CD4-positive, alpha-beta T cell treated with Interferon gamma for 1 hour (primary cell): ENCODE data around the gene MARCHF9.
A peak's percentile ranks its signal among the peaks of the same experiment; 100 is the strongest.
"Not testable (repeated sequence)": the region's sequence is repeated elsewhere in the genome, so short reads cannot be mapped to it uniquely, and the experiment has no call there.

ENCODE experiments used
- DNase-seq: peaks from one replicate; pipeline ENCODE4 v3.0.0-alpha.2; 2020

The MARCHF9 gene, protein sequence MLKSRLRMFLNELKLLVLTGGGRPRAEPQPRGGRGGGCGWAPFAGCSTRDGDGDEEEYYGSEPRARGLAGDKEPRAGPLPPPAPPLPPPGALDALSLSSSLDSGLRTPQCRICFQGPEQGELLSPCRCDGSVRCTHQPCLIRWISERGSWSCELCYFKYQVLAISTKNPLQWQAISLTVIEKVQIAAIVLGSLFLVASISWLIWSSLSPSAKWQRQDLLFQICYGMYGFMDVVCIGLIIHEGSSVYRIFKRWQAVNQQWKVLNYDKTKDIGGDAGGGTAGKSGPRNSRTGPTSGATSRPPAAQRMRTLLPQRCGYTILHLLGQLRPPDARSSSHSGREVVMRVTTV

DNA sequence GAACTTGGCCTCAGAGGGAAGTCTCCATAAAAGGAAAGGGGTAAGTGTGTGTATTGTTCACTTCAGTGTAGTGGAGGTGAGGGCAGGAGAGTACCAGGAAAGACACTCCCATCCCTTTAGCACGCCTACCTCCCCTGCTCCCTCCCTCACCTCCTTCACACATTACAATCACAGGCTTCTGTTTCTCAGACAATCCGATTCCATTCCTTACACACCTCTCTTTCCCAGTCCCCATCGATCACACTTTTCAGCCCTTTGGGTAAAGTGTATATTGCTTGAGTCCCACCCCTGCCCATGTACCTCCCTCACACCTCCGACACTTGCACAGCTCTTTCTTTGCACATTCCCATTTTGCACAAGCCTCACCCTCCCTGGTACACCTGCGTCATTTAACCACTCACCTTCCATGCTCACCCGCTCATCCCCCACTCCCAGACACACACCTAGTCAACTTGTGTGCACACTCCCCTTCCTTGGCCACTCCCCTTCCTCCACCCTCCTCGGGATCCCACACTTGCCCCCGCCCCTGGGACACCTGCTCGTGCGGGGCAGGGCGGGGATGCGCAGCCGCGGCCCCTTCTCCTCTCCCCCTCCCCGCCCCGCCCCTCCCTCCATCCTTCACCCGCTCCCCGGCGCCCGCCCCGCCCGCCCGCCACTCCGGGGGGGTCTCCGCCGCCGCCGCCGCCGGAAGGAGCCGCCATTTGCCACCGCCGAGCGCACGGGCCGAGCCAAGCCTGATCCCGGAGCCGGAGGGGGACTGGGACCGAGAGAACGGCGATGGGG is at the start of gene MARCHF9:
MARCHF9 (plus strand) TSS at position 693 of the 783 bp plus-strand sequence. CDS start 426 bp downstream, outside the sequence.
- DNase-seq, result peak; percentile 91

DNA sequence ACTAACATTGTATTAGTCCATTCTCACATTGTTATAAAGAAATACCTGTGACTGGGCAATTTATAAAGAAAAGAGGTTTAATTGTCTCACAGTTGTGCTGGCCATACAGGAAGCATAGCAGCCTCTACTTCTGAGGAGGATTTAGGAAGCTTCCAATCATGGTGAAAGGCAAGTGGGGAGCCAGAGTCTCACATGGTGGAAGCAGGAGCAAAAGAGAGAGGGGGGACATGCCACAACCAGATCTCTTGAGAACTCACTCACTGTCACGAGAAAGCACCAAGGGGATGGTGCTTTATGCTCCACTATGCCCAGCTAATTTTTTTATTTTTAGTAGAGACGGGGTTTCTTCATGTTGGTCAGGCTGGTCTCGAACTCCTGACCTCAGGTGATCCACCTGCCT is 47.7 kb upstream of the MARCHF9 start:
- no peak for DNase-seq

DNA sequence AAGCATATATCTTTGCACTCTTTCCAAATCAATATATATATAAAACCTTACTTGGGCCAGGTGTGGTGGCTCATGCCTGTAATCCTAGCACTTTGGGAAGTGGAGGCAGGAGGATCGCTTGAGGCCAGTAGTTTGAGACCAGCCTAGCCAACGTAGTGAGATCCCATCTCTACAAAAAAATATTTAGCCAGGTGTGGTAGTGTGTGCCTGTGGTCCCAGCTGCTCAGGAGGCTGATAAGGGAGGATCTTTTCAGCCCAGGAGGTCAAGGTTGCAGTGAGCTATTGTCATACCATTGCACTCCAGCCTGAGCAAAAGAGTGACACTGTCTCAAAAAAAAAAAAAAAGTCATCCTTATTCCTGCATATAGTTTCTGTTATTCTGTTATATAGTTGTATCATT is 46.6 kb upstream of the MARCHF9 start:
- DNase-seq, result no peak

DNA sequence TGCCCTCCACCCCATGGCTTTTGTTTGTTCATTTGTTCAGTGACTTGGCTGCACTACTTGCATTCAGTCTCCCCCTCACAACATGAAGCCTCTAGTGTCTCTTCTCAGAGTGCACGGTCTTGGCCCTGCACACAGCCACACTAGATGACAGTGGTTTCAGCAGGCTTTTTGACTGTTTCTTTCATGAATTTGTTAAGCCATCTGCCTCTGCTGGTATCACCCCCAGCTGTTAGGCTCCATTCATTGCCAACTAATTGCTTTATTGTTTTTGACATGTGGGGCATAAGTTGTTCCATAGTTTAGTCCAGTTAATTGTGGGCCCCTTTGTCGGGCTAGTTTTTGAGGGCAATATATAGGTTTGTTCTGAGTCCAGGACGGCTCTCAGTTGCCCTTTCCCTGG is 42.2 kb upstream of the MARCHF9 start:
- no peak for DNase-seq

DNA sequence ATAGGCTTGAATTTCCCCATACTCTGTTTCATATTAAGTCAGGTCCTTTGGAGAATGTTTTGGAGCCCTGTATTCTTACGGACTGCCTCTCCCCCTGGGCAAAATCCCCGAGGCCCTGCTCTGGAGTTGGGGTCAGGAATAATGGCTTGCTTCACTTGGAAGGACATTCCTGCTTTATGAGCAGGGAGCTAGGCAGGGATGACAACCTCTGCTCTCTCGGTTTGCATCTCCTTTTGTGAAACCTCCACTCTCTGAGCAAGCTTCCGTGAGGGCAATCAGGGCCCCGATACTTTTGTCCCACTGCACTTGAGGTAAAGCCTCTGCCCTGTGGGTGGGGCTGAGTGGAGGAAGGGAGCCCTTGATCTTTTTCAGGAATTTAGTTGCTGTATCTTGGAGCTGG is 41.7 kb upstream of the MARCHF9 start:
- DNase-seq, result no peak

DNA sequence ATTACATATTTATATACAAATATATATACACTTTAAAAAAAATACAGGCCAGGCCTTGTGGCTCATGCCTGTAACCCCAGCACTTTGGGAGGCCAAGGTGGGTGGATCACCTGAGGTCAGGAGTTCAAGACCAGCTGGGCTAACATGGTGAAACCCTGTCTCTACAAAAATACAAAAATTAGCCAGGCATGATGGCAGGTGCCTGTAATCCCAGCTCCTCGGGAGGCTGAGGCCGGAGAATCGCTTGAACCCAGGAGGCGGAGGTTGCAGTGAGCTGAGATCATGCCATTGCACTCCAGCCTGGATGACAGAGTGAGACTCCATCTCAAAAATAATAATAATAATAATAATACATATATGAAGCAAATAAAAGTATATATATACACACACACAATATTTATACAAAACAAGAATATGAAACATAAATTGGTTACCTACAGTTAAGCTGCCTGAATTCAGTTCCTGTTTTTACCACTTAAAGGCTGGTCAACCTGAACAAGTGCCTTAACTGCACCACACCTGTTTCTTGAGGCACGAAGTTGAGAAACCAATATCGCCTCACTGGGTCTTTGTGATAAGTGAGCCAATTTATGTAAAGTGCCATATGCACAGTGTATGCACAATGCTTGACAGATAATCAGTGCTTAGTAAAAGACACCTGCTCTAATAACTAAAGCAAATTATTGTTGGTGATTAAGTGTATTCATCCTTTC is 39.7 kb upstream of the MARCHF9 start:
- not testable (repeated sequence) for DNase-seq

DNA sequence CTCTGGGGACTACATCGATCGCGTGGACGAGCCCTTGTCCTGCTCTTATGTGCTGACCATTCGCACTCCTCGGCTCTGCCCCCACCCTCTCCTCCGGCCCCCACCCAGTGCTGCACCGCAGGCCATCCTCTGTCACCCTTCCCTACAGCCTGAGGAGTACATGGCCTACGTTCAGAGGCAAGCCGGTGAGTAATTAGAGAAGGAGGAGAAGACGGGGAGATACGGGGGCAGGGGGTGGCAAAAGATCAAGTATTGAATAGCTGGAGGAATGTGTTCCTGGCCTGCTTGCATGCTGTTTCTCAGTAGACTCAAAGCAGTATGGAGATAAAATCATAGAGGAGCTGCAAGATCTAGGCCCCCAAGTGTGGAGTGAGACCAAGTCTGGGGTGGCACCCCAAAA is 39.1 kb upstream of the MARCHF9 start:
- no peak for DNase-seq

DNA sequence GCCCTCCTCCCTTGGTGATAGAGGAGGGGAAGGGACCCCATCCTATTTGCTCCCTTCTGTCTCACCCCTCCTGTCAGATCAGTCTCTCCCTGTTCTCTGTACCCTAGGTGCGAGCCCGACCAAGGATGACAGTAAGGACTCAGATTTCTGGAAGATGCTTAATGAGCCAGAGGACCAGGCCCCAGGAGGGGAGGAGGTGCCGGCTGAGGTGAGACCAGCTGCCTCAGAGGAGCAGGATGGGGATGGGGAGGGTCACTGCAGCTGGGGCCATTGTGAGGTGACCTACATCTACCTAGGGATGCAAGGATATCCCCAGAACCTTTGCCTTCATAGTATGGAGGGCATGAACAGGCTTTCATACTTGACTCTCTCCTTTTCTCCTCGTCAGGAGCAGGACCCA is 38.6 kb upstream of the MARCHF9 start:
- no peak for DNase-seq

DNA sequence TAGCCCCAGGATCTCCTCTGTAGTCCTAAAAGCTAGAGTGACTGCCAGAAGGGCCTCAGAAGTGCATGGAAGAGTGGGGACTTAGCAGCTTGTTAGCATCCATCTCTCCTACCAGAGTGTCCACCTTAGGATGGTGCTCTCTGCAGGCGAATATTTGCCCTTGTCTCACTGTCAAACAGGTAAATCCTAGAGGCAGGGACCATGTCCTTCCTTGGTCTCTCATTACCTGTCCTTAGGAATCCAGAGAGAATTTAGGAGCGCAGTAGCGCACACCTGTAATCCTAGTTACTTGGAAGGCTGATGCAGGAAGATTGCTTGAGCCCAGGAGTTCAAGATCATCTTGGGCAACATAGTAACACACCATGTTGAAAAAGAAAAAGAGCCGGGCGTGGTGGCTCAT is 37.8 kb upstream of the MARCHF9 start:
- DNase-seq, result no peak

DNA sequence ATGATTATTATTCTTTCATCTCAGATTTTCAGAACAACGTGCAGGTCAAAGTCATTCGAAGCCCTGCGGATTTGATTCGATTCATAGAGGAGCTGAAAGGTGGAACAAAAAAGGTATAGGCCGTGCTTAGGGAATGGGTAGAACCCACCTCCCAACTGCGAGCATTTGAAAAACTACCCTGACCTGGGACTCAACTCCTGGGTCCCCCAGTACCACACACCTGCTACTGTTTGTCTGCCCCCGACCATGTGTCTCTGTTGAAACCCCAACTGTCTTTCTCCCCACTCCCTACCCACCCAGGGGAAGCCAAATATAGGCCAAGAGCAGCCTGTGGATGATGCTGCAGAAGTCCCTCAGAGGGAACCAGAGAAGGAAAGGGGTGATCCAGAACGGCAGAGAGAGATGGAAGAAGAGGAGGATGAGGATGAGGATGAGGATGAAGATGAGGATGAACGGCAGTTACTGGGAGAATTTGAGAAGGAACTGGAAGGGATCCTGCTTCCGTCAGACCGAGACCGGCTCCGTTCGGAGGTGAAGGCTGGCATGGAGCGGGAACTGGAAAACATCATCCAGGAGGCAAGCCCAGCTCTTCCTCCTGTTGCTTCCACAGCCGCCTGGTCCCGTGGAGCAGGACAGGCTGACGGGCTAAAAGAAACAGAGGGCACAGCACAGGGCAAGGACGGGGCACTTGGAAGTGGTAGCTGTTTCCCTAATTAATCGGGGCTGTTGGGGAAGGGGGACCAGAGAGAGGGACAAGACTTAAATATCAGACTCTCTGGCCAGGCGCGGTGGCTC is 36.9 kb upstream of the MARCHF9 start:
- no peak for DNase-seq

DNA sequence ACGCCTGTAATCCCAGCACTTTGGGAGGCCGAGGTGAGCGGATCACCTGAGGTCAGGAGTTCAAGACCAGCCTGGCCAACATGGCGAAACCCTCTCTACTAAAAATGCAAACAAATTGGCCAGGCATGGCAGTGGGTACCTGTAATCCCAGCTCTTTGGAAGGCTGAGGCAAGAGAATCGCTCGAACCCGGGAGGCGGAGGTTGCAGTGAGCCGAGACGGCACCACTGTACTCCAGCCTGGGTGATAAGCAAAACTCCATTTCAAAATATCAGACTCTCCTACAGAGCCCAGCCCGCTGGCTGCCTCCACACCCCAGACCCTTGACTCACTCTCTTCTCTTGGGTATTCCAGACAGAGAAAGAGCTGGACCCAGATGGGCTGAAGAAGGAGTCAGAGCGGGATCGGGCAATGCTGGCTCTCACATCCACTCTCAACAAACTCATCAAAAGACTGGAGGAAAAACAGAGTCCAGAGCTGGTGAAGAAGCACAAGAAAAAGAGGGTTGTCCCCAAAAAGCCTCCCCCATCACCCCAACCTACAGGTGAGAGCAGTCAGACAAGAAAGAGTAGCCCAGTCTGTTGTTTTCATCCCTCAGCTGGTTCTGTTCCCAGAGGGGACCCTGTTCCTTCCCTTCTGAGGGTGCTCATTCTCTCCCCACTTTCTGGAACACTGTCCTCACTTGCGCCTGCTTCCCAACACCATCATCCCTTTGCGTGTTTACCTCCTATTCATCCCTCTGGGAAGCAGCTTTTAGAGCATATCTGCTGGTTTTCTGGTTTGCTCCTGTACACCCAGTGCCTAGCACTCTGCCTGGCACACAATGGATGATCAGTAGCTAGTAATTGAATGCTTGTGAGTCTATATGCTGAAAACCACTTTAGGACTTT is 36.0 kb upstream of the MARCHF9 start:
- DNase-seq, result no peak

DNA sequence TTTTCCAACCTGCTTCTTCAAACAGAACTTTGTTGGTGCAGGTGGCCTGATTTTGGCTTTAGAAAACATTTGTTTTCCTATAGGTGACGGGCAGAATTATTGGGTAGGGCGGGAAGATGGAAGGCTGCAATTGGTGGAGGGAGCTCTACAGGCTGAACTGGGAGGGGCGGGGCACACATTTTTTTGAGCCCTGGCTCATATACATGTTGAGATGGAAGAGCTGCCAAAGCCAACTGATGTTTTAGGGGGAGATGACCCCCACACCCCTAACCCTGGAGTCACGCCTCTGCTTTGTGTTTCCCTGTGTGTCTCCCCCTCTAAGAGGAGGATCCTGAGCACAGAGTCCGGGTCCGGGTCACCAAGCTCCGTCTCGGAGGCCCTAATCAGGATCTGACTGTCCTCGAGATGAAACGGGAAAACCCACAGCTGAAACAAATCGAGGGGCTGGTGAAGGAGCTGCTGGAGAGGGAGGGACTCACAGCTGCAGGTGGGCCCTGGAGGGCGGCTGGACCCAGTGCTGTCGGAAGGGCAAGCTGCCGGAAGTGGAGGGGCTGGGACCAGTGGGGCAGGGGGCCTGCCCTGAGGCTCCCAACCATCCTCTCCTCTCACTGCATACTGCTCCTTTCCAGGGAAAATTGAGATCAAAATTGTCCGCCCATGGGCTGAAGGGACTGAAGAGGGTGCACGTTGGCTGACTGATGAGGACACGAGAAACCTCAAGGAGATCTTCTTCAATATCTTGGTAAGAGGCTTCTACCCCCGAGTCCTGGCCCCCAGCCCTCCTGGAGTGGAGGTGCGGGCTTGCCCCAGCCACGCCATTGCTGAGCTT is 34.9 kb upstream of the MARCHF9 start:
- DNase-seq, result no peak

DNA sequence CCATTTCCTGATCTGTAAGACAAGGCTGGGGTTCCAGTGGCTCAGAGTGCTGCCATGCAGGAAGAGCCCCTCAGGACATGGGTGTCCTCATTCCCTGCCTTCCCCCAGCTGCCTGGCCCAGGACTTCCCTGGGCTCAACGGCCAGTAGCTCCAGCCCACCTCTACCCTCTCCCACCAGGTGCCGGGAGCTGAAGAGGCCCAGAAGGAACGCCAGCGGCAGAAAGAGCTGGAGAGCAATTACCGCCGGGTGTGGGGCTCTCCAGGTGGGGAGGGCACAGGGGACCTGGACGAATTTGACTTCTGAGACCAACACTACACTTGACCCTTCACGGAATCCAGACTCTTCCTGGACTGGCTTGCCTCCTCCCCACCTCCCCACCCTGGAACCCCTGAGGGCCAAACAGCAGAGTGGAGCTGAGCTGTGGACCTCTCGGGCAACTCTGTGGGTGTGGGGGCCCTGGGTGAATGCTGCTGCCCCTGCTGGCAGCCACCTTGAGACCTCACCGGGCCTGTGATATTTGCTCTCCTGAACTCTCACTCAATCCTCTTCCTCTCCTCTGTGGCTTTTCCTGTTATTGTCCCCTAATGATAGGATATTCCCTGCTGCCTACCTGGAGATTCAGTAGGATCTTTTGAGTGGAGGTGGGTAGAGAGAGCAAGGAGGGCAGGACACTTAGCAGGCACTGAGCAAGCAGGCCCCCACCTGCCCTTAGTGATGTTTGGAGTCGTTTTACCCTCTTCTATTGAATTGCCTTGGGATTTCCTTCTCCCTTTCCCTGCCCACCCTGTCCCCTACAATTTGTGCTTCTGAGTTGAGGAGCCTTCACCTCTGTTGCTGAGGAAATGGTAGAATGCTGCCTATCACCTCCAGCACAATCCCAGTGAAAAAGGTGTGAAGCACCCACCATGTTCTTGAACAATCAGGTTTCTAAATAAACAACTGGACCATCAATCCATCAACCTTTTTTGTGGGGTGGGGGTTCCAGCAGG is 34.0 kb upstream of the MARCHF9 start:
- no peak for DNase-seq

DNA sequence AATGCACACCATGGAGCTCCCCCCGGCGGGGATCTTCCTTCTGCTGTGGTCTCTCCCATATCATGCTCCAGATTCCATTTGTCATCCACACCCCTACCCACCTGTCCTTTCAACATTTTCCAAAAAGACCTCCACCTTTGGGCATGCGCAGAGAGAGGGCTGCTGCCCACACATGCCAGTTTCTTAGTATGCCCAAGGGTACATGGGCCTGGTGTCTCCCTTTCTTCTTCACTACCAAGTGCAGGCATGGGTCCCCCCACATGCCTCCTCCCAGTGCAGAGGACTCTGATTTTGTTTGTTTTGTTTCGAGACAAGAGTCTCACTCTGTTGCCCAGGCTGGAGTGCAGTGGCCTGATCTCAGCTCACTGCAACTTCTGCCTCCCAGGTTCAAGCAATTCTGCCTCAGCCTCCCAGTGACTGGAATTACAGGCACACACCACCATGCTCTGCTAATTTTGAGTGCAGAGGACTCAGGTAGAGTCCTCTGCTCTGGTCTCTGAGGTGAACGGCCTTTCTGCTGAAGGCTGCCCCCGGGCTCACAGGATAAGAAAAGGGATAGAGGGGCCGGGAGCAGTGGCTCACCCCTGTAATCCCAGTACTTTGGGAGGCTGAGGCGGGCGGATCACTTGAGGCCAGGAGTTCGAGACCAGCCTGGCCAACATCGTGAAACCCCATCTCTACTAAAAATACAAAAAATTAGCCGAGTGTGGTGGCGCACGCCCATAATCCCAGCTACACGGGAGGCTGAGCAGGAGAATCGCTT is 32.9 kb upstream of the MARCHF9 start:
- DNase-seq, result not testable (repeated sequence)

DNA sequence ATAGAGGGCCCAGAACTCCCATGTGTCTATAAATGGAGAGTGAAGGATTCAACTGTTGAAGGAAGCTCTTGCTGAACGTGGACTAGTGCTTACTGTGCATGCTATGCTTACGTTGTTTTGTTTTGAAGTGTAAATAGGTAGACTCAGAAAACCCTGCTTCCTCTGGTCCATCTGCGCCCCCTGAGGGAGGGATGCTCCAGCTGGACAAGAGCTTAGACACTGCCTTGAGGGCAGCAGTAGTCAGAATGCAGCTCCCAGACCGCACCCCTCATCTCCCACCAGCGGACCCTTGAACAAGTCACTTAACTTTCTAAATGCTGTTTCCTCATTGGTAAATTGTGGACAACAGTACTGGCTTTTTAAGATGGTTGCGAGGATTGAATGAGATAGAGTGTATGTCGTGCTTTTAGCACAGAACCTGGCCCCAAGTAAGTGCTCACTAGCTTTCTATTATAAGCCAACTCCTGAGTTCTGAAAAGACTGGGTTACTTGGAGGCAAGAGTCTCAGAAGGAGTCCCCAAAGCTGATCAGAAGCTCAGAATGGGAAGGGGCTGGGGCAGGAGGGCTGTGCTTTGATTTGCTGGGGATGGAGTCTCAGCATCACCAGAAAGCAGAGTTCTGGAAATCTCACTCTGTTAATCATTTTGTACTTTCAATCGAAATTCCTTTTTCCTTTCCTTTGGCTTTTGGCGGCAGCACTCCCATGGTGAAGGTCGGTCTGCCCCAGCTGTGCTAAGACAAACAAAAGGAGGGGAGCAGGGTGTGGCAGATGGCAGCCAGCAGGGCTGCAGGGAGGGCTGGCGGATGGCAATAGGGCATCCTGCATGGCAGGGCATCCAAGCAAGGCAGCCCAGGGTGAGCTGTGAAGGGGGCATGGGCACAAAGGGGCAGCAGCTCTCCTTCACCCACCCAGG is 31.9 kb upstream of the MARCHF9 start:
- no peak for DNase-seq

DNA sequence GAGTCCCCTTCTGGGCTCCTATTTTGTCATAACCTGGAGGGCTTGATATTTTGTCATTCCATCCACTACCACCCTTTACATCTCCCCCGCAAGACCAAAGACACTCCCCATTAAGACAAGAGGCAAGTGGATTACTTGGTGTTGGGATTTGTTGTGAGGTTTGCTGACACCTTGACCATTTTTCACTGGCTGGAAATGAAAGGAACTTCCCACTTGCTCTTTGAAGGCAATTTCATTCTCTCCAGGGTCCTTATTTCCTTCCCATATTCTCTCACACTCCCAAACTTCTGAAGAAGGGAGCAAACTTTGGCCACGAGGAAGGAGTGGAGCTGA is 31.3 kb upstream of the MARCHF9 start:
- DNase-seq, result no peak

DNA sequence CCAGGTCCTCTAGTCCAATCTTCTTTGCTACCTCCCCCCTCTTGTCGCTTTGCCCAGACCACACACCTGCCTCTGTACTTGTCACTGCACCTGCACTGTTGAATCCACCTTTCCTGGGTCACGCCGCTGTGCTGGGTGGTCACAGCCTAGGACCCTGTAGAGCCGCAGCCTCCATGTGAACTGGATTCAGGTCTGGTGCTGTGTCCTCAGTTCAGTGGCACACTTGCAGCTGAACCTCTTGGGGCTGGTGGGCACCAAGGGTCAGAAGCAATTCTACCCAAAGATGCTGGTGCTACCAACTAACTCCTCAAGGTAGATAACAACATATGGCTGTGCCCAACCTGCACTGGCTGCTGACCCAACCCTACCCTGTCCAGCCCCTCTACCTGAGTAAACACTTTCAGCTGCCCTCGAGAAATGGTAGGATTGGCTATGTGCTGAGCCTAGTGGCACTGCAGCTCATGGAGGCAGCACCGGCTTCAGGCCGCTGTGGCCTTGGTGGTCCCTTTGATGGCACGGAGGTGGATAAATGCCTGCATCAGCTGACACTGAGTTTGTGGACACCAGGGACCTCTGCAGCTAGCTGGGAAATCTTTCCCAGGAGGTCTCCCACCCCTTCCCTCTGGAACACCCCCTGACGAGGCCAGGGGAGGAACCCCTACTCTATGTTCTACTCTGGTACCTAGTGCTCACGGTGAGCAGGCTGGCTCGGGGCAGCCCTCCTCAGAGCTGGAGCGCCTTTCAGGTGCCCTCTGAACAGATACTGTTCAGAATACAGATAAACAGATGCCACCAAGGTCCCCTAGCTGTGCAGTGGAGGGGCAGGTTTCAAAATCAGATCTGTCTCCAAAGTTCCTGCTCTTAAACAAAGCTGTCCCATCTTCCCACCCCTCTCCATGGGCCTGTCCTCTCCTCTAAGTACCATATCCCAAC is 30.6 kb upstream of the MARCHF9 start:
- DNase-seq, result no peak
